ENCODE results near the gene DIPK1B. TPM values are rescaled to one million over a fixed set of nuclear protein-coding genes. Genes with fewer than 3 reads are reported as not detected.

DIPK1B gene
- total RNA-seq, 4 donors from 2014 or later, result 7.8 to 24.4 (median 11.2) TPM

DNA sequence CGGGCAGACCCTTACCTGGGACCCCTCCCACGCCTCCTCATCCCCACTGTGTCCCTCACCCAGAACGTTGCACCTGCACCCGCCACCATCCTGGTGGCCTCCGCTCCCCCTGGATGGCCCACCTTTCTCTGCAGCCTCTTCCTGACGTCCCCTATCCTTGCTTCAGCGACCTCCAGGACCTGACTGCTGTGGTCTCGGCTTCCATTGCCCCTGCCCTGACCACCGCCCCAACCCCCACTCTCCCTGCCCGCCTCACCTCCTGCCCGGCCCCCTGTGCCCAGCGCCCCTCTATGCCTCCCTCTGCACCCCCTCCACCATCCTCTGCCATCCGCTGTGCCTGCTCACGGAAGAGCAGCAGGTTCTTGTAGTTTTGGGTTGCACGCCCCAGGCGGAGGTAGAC, 28.1 kb downstream of the DIPK1B start:
- Histone ChIP-seq H3K27ac (no peak overlapping the region), H3K4me1 (peaks cover 0 to 19% (median 0%) of the 10 kb centered on the region in 3 donors), H3K9me3 (no peaks in the 10 kb centered on the region), H3K4me3 (no peak overlapping the region), H3K27me3 (peaks cover 57% of the 10 kb centered on the region), H3K36me3 (no peaks in the 10 kb centered on the region)
- ATAC-seq, result no peak
- no peak for TF ChIP-seq EP300 (IDR thresholded peaks at IDR 0.05)
- no peak for TF ChIP-seq POLR2AphosphoS5 (IDR thresholded peaks at IDR 0.05)
- TF ChIP-seq, protein P1, sequence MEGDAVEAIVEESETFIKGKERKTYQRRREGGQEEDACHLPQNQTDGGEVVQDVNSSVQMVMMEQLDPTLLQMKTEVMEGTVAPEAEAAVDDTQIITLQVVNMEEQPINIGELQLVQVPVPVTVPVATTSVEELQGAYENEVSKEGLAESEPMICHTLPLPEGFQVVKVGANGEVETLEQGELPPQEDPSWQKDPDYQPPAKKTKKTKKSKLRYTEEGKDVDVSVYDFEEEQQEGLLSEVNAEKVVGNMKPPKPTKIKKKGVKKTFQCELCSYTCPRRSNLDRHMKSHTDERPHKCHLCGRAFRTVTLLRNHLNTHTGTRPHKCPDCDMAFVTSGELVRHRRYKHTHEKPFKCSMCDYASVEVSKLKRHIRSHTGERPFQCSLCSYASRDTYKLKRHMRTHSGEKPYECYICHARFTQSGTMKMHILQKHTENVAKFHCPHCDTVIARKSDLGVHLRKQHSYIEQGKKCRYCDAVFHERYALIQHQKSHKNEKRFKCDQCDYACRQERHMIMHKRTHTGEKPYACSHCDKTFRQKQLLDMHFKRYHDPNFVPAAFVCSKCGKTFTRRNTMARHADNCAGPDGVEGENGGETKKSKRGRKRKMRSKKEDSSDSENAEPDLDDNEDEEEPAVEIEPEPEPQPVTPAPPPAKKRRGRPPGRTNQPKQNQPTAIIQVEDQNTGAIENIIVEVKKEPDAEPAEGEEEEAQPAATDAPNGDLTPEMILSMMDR (IDR thresholded peaks at IDR 0.05), result no peak
- no peak for TF ChIP-seq POLR2A (IDR thresholded peaks at IDR 0.05)
- WGBS, 2 donors (ENCODE audit: low coverage in 1 of 2), result 84% methylated on average over 8 of the region's 16 CpGs; no CpG with 5 or more reads in 1 of the 2 donors

DNA sequence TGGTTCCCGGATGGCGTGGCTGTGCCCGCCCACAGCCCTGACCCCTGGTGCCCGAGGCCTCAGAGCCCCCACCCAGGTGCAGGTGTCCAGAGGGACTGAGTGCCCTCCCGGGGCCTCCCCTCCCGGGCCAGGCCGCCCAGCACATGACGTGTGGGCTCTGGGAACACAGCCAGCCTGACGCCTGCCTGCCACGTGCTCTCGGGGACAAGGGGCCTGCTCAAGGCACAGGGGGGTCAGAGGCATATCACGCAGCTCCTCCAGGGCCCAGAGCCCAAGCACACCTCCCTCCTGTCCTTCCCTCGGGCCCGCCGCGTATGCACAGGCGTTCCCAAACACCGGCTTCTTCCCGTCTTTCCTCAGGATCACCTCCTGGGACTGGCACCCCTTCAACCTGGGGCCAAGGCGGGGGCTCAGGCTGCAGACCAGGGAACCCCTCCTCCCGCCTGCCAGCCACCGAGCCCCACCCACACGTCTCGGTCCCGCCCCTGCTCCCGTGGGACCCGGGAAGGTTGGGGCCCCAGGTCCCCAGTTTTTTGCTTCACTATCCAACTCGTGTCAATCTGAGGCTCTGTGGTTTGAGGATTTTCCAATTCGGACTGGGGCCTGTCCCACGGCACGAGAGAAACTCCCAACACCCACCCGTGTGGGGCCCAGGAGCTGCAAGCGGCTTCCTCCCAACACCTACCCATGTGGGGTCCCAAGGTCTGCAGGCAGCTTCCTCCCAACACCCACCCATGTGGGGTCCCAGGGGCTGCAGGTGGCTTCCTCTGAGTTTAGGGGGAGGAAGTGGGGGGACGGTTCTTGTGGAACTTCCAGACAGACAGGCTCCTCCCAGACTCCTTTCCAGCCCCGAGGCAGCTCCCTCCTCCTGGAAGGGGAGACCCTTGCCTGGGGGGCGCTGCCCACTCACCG, 28.9 kb downstream of the DIPK1B start:
- no CpG with 5 or more reads among the region's 37 CpGs for WGBS, 2 donors (ENCODE audit: low coverage in 1 of 2)
- TF ChIP-seq EP300 (IDR thresholded peaks at IDR 0.05) (no peak), POLR2AphosphoS5 (IDR thresholded peaks at IDR 0.05) (no peak), POLR2A (IDR thresholded peaks at IDR 0.05) (no peak)
- TF ChIP-seq, protein P1 (IDR thresholded peaks at IDR 0.05), result no peak
- ATAC-seq, result peak; percentile 25
- Histone ChIP-seq H3K27ac (no peak overlapping the region), H3K9me3 (no peaks in the 10 kb centered on the region), H3K36me3 (no peaks in the 10 kb centered on the region), H3K4me3 (peak overlapping the region in 1 of 2 donors; percentile 37), H3K27me3 (peaks cover 61% of the 10 kb centered on the region), H3K4me1 (peaks cover 0 to 19% (median 0%) of the 10 kb centered on the region in 3 donors)

DNA sequence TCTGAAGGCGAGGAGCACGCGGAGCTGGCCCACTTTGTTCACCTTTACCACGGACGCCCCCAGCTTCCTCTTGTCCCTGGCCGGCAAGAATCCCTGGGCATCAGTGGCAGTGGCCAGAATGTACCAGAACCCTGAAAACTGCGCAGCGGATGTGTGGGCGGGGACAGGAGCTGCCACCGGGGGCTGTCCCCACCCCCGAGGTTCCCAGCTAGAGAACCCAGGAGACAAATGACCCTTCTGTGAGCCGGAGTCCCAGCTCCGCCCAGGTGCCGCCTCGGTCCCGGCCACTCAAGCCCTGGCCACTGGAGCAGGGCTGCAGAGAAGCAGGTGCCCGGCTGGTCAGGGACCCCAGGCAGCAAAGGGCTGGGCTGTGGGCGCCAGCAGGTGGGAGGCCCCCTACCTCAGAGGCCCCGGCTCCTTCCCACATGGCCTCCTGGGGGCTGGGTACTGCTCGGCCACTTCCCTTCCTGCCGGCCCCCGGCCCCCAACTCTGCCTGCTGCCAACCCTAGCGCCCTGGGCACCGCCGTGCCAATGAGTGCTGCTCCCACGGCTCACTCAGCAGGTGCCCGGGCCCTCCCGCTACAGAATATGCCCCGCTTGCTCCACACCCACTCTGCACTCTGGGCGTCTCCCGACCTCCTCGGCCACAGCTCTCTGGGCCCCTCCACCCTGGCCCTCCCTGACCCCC, 29.7 kb downstream of the DIPK1B start:
- no peaks in the 10 kb centered on the region for H3K9me3 ChIP-seq
- TF ChIP-seq EP300 (IDR thresholded peaks at IDR 0.05) (no peak), POLR2AphosphoS5 (IDR thresholded peaks at IDR 0.05) (no peak), POLR2A (IDR thresholded peaks at IDR 0.05) (no peak)
- TF ChIP-seq, protein P1 (IDR thresholded peaks at IDR 0.05), result no peak
- H3K4me3 ChIP-seq, result peak overlapping the region in 1 of 2 donors; percentile 37
- peak; percentile 35 for ATAC-seq
- WGBS, 2 donors (ENCODE audit: low coverage in 1 of 2), result 60% methylated on average over 1 of the region's 32 CpGs; no CpG with 5 or more reads in 1 of the 2 donors
- H3K4me1 ChIP-seq, result peaks cover 0 to 19% (median 0%) of the 10 kb centered on the region in 3 donors
- peak overlapping the region in 1 of 4 donors; percentile 2 for H3K27ac ChIP-seq
- no peaks in the 10 kb centered on the region for H3K36me3 ChIP-seq
- H3K27me3 ChIP-seq, result peaks cover 61% of the 10 kb centered on the region

DNA sequence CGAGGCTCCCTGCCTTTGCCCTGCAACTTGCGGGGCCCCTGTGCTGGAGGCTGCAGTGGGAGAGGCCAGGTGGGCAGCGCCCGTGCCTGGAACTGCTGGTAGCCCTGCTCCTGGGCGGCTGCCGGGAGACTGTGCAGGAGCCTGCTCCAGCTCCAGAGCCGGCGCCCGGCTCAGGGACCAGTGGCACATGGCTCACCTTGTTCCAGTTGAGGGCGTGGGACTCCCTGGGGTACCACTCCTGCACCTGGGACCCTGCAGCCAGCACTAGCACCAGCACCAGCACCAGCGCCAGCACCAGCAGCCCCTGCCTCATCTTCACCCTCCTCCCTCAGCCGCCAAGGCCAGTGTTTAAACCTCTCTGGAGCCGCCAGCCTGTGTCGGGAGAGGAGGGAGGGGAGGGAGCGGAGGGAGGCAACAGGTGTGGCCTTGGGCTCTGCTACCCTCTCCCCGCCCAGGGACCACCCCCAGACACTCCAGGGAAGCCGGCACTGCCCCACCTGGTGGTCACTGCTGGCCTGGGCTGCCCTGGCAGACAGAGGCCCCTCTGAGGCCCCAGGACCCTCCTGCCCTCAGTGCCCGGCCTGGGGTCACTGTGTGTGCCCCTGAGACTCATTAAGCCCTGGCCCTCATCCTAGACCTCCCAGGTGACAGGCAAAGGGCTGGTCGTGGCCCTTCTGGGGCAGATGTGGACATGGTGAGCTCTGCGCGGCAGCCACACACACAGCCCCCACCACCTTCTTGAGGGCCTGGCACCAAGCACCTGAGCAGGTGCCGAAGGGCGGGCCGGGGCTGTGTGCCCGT, 30.4 kb downstream of the DIPK1B start, which contains the start of gene LCN10:
Gene LCN10 (minus strand): TSS at position 350 of the 801 bp plus-strand sequence. CDS start 37 bp downstream, at position 313.
- H3K9me3 ChIP-seq, result no peaks in the 10 kb centered on the region
- no CpG with 5 or more reads among the region's 25 CpGs for WGBS, 2 donors (ENCODE audit: low coverage in 1 of 2)
- H3K36me3 ChIP-seq, result no peaks in the 10 kb centered on the region
- TF ChIP-seq POLR2A (IDR thresholded peaks at IDR 0.05), result no peak
- TF ChIP-seq, protein P1 (IDR thresholded peaks at IDR 0.05), result peak in 1 of 4 experiments; percentile 33
- no peak for ATAC-seq
- H3K27me3 ChIP-seq, result peaks cover 61% of the 10 kb centered on the region
- peak within 1 kb of the TSS in 1 of 2 donors; percentile 37 for H3K4me3 ChIP-seq
- peak within 1 kb of the TSS in 1 of 4 donors; percentile 2 for H3K27ac ChIP-seq
- peaks cover 0 to 19% (median 0%) of the 10 kb centered on the region in 3 donors for H3K4me1 ChIP-seq
